ENCODE measurements around the gene SERGEF. TPM values are rescaled to one million over a fixed set of nuclear protein-coding genes. Genes with fewer than 3 reads are reported as not detected.

Gene SERGEF
- total RNA-seq, result 36.9 TPM

DNA sequence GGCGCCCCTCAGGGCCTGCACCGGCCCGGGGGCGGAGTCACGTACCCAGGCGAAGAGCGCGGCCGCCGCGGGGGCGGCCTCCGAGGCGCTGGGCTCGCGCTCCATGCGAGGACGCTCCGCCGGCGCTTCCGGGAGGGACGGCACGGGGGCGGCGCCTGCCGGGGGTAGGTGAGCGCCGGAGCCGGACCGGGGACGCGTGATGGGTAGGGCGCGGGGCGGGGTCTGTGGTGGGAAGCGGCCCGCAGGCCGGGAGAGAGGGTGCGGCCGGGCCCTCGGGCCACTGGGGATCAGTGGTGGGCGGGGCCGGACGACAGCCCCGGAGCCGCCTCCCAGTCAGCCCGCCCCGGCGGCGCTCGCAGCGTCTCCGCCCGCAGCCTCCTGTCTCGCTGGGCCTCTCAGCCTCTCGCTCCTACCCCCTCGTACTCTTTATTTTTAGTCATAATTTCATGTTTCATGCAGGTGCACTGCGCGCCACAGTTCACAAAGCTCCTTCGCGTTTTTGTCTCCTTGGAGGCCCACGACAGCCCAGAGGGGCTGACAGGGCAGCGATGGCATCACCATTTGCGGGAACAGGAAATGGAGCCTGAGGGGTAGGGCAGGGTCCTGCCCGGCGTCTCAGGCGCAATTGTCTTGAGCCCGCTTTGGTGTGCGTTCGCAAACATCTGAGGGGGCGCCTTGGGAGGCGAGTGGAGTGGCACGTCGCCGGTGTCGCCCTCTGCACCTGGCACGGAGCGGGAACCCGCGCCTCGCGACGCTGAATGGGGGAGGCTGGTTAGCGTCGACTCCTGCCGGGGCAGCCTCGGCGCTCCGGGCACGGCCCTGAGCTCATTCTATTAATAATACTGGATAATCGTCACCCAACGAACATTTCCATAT lies at the start of gene SERGEF:
Gene SERGEF (minus strand): TSS at position 142 of the 876 bp plus-strand sequence. CDS start 37 bp downstream, at position 105.
- DNase-seq (ENCODE audit: low read depth in 2 of 3, low spot score in 2 of 3), result peak; percentile 80 to 91 (median 88)

GRCh38 chr11:18061351-18061750 lies 48.5 kb upstream of the SERGEF start:
- no peak for DNase-seq (ENCODE audit: low read depth in 2 of 3, low spot score in 2 of 3)

DNA sequence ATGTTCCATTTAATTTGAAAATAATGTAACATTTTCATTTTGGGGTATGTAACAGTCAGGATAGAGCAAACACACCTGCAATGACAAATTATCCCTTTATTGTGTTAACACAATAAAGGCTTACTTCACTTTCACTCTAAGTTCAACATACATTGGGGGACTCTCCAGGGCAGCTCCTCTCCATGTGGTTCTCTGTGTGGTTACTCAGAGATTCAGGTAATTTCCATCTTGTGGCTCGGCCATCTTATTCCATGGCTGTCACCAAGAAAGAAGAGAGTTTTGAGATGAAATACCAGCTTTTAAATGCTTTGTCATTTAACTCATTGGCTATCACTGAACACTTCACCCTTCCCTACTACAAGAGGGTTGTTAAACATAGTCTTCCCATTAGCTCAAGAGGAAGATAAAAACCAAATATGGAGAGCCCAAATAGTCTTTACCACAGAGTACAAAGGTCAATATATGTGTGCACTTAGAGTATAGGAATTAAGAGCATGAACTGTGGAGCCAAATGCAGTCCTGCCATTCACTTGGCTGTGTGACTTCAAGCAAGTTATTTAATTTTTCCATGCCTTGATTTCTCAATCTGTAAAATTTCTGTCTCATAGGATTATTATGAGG lies 43.8 kb upstream of the SERGEF start:
- DNase-seq (ENCODE audit: low read depth in 2 of 3, low spot score in 2 of 3), result no peak

GRCh38 chr11:18054511-18055103 lies 41.8 kb upstream of the SERGEF start:
- no peak for DNase-seq (ENCODE audit: low read depth in 2 of 3, low spot score in 2 of 3)

DNA sequence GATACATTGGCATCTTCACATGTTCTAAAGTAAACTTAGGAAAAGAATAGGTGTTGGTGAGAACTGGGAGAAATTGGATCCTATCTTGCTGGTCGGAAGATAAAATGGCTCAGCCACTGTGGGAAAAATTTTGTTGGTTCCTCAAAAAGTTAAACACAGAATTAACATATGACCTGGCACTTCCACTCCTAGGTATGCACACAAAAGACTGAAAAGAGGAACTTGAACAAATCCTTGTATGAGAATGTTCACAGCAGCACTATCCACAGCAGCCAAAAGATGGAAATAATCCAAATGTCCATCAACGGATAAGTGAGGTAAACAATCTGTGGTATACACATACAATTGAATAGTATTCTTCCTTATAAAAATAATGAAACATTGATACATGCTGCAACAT lies 38.0 kb upstream of the SERGEF start:
- peak in 1 of 3 donors; percentile 58 for DNase-seq (ENCODE audit: low read depth in 2 of 3, low spot score in 2 of 3)

- no peak for DNase-seq (ENCODE audit: low read depth in 2 of 3, low spot score in 2 of 3)
Measured at GRCh38 chr11:18046116-18046777, 33.4 kb upstream of the SERGEF start, which contains the start of gene TPH1. TPH1 (minus strand) TSS chr11:18046269; CDS start chr11:18040762, 5,507 bp downstream.

DNA sequence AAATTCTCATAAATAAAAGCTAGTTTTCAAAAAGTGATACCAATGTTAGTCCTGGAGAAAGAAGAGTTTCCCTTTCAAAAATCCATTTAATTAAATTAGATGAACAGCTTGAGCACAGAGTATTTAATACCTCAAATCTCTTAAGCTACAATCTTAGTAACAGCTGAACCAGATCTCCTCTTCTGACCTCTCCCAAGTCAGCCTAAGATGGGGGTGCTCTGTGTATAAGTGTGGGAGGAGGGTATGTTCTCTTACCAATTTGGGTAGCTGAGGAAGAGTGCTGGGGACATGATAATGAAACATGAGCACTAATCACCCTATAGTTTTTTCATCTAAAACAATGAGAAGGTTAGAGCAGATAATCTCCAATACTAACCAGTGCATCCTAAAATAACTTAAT lies 23.6 kb upstream of the SERGEF start:
- DNase-seq (ENCODE audit: low read depth in 2 of 3, low spot score in 2 of 3), result no peak

GRCh38 chr11:18027475-18027874 lies 14.6 kb upstream of the SERGEF start:
- DNase-seq (ENCODE audit: low read depth in 2 of 3, low spot score in 2 of 3), result no peak

- no peak for DNase-seq (ENCODE audit: low read depth in 2 of 3, low spot score in 2 of 3)
Measured at GRCh38 chr11:18022419-18022818, 9.6 kb upstream of the SERGEF start.

DNA sequence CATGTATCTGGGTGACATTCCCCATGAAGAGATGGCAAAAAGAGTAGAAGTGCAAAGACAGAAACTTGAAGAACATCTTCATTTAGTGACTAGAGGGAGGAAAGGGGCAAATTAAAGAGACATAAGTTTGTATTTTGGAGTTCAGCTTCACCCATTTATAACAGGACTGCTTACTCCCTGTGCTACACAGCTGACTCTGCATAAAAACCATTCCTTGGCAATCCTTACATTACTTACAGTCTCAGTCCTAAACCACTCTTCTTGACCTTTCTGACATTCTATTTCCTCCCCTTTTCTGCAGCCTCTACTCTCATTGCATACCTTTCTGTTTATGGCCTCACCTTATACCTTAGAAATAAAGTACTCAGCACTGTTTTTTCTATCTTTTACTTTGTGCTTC lies 6.8 kb upstream of the SERGEF start:
- no peak for DNase-seq (ENCODE audit: low read depth in 2 of 3, low spot score in 2 of 3)

DNA sequence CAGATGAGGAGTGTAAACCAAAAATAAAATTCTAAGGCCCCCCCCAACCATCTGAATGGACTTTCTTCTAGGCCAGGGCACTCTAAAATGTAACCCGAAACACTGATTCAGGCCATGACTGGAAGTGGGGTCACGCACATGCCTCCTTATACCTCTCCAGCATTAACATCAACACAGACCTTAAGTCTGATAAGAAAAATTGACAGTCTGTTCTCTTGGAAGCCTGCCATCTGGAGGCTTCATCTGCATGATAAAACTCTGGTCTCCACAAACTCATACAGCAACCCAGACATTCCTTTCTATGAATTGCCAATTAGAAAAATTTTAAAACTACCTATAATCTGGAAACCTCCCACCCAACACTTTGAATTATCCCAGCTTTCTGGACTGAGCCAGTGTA lies 3.9 kb upstream of the SERGEF start:
- no peak for DNase-seq (ENCODE audit: low read depth in 2 of 3, low spot score in 2 of 3)

- DNase-seq (ENCODE audit: low read depth in 2 of 3, low spot score in 2 of 3), result no peak
Measured at GRCh38 chr11:18014876-18015275, 2.0 kb upstream of the SERGEF start.

DNA sequence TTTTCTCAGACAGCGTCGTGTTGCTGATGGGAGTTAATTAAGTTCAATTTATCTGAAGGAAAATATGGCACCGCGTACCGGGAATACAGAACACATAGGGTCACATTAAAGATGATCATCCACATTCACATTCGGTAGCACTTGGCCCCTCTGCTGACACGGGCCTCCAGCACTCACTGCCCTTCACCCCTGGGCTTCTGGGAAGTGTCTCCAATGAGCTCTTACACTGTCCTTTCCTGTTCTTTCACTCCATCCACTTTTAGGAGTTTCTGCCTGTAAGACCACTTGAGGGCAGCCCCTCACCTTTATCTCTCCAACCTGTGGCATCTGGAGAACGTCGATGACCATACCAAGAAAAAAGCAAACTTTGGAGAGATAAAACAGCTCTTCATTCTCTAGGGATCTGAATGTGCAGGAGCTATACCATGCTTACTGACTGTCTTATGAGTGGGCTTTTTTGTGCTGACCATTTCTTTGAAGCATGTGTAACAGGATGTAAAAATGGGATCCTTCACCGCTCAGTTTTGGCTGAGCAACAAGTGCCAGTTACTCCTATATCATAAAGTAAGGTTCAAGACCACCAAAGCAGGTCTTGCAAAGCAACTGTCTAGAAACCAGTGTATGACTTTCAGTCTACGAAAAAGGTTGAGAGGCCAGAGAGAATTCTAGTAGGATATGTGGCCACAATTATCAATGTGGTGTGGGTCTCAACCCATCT lies 1.1 kb upstream of the SERGEF start:
- DNase-seq (ENCODE audit: low read depth in 2 of 3, low spot score in 2 of 3), result no peak

- peak in 2 of 3 donors; percentile 21 to 30 for DNase-seq (ENCODE audit: low read depth in 2 of 3, low spot score in 2 of 3)
Measured at GRCh38 chr11:18012122-18012905, 533 bp downstream of the SERGEF start.

- DNase-seq (ENCODE audit: low read depth in 2 of 3, low spot score in 2 of 3), result no peak
Measured at GRCh38 chr11:18011633-18012032, 1.2 kb downstream of the SERGEF start.

DNA sequence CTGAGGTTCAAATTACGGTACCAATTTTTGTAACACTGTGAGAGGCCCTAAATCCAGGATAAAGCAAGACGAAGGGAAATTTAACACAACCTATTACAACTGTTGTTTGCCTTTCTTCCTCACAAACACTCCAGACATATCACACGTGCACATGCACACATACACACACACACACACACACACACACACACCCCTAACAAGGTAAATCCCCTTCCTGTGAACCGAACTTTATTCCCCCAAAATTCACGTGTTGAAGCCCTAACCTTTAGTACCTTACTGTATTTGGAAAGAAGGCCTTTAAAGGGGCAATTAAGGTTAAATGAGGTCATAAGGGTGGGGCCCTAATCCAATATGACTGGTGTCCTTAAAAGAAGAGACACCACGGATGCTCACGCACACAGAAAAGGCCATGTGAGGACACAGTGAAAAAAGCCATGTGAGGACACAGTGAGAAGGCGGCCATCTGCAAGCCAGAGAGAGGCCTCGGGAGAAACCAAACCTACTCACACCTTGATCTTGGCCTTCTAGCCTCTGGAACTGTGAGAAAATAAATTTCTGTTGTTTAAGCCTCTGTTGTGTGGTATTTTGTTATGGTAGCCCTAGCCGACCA lies 1.8 kb downstream of the SERGEF start:
- DNase-seq (ENCODE audit: low read depth in 2 of 3, low spot score in 2 of 3), result peak in 1 of 3 donors; percentile 4

DNA sequence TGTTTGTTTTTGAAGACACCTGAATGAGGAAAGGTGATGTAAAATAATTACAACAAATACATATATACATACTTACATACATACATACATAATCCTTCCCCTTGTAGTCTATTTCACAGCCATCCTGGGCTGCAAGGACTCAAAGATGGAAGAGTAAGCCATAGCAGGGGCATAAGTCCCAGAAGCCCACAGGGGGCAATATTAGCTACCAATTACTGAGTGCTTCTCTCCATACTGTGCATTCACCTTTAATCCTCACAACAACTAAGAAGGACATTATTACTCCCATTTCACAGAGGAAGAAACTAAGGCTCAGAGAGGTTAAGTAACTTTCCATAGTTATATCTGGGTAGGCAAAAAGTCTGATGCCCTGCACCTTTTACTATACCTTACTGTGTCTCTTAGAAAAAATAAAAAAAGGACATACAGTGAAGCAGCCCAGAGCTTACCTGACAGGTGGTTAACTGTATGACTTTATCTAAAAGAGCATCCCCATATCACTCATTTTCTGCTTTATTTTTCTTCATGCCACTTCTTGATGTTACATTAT lies 2.7 kb downstream of the SERGEF start:
- DNase-seq (ENCODE audit: low read depth in 2 of 3, low spot score in 2 of 3), result peak in 1 of 3 donors; percentile 38

- no peak for DNase-seq (ENCODE audit: low read depth in 2 of 3, low spot score in 2 of 3)
Measured at GRCh38 chr11:18005376-18006129, 7.3 kb downstream of the SERGEF start.
